Stimulated activated CD8-positive, alpha-beta memory T cell treated with anti-CD3 and anti-CD28 coated beads, Interleukin-4, amount 100 ng/mL, for 4 hours (primary cell): ENCODE measurements around the gene KCNJ13.

Source experiments
- DNase-seq, 2 donors: peaks; one replicate each; pipeline ENCODE4 v3.0.0-alpha.2; 2020; ENCODE audit warnings: low read depth in 2 of 2, low spot score in 1 of 2

KCNJ13 gene

DNA sequence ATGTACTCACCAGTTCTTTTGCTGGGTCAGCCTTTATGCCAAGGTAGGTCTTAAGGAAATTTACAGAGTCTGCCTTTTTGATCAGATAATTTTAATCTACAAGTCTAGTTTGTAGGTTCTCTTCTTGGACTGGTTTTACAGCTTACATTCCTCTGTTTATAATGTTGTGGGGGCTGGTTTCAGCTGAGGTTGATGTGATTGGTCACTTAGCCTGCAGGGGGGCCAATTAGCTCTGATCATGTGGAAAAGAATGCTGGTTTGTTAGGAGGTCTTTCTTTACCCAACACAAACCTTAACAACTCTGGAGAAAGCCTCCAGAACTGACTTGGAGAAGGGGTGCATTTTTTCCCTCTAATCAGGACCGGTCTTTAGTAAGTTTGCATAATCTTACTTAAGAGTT lies at the start of gene KCNJ13:
TSS of gene KCNJ13 (minus strand) at position 131 of the 400 bp plus-strand sequence. CDS start 5,203 bp downstream, outside the sequence.
- DNase-seq = no peak

DNA sequence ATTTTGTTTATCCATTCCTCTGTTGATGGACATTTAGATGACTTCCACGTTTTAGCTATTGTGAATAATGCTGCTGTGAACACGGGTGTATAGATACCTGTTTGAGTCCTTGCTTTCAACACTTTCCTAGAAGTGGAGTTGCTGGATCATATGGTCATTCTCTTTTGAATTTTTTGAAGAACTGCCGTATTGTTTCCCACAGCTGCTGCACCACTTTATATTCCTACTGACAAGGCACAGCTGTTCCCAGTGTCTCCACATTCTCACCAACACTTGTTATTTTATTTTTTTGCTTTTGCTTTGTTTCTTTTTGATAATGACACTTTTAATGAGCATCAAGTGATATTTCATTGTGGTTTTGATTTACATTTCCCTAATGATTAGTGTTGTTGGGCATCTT lies 41.4 kb upstream of the KCNJ13 start:
- no peak for DNase-seq

DNA sequence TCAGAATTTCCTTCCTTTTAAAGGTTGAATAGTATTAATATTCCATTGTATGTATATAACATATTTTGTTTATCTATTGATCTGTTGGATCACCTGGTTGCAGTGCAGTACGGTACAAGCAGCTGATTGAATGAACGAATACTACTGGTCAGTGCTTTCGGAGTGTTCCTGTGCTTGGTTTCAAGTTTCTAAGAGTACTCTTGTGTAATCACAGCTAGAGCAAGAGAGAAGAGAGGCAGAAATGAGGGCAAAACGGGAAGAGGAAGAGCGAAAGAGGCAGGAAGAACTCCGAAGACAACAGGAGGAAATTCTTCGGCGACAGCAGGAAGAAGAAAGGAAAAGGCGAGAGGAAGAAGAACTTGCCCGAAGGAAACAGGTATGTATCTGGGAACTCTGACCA lies 40.3 kb upstream of the KCNJ13 start:
- DNase-seq = no peak

DNA sequence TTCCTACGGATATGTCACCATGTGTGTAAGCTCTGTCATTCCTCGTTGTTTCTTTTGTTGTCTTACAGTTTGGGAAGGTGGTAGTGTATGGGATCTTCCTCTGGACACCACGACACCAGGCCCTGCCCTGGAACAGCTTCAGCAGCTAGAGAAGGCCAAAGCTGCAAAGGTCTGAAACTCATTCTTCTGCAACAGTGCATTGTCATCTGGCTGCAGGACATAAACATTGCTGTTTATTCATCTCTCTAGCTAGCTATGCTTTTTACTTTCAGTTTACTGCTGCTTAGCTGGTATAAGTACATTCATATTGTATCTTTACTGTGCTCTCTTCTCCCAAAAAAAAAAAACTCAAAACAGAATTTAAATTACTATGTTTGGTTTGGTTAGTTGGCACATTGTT lies 39.2 kb upstream of the KCNJ13 start:
- DNase-seq = no peak

DNA sequence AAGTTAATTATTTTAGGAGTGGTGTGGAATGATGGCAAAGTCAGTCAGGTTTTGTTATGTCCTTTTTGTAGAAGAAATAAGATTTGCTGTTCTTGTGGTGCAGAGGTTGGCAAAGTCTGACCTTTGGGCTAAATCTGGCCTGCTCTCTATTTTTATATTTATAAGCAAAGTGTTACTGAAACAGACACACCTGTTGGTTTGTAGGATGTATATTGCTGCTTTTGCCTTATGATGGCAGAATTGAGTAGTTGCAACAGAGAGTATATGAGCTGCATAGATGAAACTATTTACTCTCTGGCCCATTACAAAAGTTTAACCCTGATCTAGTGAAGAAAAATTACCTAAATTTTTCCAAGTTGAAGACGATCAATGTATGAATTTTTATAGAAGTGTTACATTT lies 34.1 kb upstream of the KCNJ13 start:
- no peak for DNase-seq

DNA sequence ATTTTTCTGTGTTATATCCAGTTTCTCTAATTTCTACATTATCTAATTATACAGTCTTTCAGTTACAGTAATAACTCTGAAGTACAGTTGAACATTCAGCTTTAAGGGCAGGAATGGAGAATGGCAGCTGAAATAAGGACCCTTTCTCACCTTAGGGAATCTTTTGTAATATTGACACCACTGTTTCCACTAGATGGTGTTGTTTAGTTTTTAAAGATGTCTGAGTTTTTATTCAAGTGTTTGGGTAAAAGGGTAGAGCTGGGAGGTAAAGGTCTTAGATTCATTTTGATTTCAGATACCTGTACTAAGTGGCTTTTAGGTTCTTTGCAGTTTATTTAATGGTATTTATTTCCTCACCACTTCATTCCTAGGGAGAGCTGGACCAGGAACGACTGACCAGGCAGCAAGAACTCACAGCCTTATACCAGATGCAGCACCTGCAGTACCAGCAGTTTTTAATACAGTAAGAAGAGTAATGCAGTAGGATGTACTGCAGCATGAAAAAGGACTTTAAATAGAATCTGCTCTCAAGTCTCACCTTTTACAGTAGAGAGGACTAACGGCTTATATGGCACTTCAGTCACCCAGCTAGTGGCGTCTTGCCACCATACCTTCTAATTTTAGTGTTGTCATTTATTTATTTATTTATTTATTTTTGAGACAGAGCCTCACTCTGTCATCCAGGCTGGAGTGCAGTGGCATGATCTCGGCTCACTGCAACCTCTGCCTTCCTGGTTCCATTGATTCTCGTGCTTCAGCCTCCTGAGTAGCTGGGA lies 33.2 kb upstream of the KCNJ13 start:
- no peak for DNase-seq

DNA sequence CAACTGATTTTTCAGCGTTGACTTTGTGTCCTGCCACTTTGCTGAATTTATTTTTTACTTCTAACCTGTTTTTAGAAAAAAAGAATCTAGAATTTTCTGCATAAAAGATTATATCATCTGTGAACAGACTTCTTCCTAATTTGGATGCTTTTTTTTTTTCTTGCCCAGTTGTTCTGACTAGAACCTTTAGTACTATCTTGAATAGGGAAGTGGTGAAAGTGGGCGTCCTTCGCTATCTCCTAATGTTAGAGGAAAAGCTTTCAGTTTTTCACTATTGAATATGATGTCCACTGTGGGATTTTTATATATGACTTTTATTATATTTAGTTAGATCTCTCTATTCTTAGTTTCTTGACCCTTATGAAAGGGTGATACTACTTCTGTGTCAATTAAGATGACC lies 25.7 kb upstream of the KCNJ13 start:
- DNase-seq = no peak

DNA sequence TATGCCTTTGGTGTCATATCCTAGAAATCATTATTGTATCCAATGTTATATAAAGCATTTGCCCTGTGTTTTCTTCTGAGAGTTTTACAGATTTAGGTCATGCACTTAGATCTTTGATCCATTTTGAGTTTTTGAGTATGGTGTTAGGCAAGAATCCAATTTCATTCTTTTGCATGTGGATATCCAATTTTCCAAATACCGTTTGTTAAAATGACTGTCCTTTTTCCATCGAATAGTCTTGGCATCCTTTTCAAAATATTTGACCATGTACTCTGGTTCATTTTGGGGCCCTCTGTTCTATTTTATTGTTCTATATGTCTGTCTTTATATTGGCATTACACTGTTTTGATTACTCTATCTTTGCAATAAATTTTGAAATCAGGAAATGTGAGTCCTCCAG lies 23.8 kb upstream of the KCNJ13 start:
- no peak for DNase-seq

DNA sequence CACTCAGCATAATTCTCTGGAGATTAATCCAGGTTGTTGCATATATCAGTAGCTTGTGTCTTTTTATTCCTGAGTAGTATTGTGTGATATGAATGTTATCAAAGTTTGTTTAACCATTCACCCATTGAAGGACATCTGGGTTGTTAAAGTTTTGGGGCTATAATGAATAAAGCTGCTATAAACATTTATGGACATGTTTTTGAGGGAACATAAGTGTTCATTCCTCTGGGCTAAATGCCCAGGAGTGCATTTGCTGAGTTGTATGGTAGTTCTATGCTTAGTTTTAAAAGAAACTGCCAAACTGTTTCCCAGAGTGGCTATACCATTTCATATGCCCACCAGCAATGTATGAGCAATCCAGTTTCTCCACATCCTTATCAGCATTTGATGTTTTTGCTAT lies 21.8 kb upstream of the KCNJ13 start:
- no peak for DNase-seq

DNA sequence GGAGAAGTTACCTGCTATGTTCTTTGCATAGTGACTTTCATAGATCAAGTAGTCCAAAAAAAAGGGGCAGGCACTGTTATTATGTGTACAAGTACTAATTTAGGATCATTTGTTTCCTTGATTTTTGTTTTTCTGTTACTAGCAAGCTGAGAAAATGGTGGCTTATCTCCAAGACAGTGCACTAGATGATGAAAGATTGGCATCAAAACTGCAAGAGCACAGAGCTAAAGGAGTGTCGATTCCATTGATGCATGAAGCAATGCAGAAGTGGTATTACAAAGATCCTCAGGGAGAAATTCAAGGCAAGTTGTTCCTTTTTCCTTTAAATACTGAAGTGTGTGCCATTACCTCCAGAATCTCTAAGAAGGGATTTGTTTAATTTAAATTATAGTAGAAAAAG lies 19.6 kb upstream of the KCNJ13 start:
- no peak for DNase-seq

DNA sequence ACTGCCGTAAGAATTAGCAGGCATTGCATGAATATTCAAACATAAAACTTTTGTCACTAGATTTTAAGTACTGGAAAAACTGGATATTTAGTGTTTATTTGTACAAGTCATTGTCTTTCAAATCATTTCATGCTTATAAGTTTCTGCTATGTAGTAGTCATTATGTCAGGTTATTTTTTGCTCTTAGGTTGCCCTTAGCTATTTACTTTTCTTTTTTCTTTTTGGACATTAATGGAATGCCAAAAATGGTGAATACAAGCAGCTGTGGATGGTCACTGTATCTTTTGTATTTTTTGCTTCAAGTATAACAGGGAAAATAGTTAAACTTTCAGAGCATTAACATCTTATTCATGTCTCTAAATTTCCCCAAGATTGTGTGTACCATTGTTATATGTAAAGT lies 18.6 kb upstream of the KCNJ13 start:
- no peak for DNase-seq

DNA sequence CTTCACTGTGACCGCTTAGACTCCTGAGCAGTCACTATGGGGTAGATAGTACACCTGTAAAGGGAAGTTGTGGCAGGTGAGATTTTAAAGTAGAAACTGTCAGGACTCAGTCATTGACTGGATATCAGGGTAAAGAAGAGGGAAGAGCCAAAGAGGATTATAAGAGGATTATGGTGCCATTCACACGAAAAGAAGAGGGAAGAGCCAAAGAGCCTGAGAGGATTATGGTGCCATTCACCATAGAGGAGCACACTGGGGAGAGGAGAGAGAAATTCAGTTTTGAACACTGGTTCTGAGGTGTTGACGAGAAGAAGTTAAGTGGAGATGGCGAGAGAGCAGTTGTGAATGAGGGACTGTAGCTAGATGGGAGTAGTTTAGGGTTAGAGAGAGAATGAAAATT lies 16.9 kb upstream of the KCNJ13 start:
- no peak for DNase-seq

DNA sequence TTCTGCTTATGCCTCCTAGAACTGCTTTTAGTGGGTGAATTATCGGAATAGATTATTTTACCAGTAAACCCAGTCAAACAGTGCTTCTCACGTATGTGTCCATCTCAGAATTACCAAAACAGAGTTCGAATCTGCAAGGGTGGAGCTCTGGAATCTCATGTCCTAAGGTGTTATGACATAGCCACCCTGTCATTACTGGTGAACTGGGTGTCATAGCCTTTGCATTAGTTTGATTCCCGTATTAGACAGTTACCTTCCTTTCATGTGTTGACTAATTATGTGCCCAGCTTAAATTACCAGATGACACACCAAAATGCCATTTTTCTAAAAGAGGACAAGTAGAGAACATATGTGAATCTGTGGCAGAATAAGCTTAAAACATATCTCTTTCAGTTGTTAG lies 15.2 kb upstream of the KCNJ13 start:
- no peak for DNase-seq

DNA sequence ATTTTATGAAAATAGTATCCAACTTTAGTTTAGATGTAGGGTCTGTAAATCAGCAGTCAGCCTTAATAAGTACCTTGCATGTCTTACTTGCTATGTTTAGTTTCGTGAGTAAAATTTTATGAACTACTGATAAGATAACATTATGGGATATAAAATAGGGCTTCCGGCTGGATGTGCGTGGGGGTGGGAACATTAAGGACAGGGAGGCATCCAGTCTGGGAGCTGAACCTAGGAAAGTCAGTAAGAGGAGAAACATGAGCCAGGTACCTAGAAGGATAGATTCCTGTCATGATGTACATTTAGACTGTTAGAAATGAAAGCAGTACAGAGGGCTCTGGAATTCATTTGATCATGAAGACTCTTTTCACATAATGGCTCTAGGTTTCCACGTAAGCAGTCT lies 12.7 kb upstream of the KCNJ13 start:
- no peak for DNase-seq

DNA sequence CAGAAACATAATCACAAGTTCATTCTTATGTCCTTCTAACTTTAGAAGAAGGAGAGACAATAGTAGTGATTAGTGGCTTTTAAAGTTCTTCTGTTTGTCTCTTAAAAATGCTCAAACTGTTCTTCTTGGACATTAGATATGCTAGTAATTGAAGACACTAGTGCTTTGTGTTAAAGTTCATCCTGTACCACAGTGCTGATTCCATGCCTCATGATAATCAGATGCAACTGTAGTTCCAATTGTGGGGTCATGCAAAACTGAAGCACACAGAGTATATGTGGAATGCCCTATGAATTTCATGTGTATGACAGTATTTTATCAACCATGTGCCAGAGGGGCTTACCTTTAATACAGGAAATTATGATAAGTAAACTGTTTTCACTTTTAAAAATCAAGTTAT lies 11.4 kb upstream of the KCNJ13 start:
- DNase-seq = no peak

DNA sequence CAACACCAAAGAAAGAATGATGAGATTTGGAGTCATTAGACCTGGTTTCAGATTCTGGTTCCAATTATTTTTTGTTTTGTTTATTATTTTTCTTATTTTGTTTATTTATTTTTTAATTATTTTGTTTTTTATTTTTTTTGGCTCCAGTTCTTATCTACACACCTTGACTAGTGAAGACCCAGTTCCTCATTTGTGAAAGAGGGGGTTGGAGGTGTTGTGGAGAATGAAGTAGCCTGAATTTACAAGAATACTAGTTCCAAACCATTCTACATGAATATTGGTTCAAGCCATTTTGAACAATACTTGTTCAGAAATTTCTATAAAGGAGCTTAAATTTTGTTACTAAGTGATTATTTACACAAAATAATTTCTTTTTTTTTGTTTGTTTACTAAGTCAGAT lies 6.9 kb upstream of the KCNJ13 start:
- DNase-seq = no peak

DNA sequence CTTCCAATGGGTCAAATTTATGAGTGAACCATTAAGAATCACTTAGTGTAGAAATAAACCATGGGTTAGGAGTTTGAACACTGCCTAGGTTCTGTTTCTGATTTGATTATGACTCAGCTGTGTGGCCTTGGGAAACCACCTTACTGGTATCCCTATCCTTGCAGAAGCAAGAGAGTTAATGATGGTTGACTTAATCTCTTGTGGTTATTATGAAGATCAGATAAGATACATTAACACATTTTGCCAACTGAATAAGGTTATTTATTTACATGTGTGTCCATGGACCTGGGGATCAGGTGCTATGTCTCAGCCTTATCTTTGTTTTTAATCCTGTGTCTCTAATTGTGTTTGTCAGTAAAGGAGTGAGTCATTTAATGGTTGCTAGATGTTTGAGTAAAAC lies 5.4 kb upstream of the KCNJ13 start:
- DNase-seq = no peak

DNA sequence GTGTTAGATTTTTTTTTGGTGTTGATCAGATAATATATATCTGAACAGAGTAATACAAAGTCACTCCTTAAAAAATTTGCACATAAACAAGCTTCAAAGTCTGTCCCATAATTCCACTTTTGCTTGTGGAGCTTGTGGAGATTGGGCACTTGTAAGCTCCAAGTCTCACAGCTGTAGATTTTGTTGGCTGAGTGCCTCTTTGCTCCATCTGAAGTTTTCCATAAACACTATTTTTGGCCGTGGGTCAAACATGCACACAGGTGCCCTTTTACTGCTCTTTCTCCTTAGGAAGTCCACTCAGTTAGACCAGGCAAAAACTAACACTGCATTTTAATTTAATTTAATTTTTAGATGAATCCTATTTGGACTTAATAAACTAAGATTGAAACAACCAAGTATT lies 3.6 kb upstream of the KCNJ13 start:
- no peak for DNase-seq

DNA sequence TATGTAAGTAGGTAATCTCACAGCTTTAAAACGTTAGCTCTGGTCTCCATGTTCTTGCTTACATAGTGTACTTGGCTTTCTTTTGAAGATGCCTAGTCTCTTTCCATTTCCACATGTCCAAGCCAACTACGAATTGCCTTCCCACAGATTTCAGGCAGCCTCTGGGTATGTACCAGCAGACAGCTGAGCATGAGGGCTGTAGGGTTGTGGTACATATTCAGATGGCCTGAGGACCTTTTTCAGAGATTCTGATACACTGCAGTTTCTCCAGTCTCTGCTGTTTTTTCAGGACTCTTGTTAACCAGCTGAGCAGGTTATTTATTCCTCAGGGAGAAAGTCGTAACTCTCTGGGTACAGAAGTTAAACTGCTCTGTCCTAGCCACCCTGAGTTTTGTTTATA lies 3.1 kb upstream of the KCNJ13 start:
- no peak for DNase-seq

DNA sequence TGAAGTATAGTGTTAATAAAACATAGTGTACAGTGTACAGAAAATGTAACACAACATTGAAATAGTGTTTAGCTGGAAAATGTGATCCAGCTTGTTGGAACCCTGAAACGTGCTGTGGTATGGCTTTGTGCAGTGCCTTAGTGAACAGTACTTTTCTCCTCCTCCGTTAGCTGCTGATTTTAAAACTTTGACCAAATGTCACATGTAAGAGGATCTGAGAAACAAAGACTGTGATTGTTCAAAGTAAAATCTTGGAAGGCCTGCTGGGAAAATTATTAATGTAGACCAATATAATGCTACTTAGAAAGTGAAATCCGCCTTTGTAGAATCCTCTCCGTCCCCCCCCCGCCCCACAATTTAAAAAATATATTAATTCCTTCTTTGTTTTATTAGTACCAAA lies 911 bp upstream of the KCNJ13 start:
- no peak for DNase-seq

DNA sequence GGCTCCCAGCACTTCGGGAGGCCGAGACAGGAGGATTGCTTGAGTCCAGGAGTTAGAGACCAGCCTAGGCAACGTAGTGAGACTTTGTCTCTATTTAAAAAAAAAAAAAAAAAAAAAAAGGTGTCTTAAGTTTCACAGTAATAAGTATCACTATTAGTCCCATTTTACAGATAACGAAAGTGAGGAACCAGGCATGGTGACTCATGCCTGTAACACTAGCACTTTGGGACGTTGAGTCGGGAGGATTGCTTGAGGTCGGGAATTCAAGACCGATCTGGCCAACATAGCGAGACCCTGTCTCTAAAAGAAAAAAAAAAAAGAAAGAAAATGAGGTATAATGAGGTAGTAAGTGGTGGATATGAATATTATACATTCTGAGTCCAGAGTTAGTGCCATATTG lies 2.5 kb downstream of the KCNJ13 start:
- DNase-seq = no peak

DNA sequence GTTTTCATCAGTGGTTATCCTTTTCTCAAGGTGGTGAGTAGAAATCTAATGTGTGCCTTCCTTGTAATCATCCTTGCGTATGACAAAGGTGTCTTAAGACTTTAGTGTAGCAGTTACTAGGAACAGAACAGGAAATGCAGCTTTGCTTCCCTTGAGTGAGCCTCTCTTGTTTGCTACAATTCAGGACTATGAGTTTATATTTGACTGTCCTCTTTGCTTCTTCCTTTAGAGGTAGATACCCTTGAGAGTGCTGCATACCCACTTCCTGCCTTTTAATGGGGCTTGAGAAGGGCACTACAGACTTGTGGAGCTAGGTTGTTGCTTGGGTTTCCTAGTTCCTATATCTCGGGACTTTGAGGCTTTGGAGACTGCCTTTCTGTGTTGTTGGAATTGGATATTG lies 3.8 kb downstream of the KCNJ13 start:
- no peak for DNase-seq

DNA sequence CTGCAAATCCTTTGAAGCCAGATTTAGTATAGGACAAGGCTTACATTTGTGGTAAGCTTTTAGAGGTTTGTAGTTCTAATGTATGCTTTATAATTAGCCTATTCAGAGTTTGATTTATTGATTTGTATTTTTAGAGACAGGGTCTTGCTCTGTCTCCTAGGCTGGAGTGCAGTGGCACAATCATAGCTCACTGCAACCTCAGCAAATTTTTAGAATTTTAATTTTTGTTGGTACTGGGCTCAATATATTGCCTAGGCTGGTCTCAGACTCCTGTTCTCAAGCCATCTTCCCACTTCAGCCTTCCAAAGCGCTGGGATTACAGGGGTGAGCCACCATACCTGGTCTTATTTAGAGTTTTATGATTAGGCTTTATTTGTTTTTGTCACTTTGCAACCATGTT lies 4.5 kb downstream of the KCNJ13 start:
- no peak for DNase-seq

DNA sequence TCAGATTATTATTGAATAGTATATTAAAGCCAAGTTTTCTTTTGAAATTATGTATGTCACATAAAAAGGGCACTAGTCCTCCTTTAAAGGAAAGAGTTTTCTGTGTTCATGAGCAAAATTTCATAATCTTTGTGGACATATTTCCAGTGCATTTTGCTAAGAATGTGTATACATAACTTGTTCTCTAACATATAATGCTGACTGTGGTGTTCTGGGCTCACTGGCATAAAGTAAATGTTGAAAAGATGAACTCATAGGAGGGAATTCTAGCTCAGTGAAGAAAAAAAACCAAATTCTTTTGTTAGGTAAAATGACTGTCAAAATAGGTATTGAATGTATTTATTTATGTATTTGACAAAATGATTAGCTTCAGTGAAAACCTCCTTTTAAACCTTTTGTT lies 6.2 kb downstream of the KCNJ13 start:
- no peak for DNase-seq
